Measurements from ENCODE around the gene MAGI2. TPM values are rescaled to one million over a fixed set of nuclear protein-coding genes. Genes with fewer than 3 reads are reported as not detected.

The MAGI2 gene
- total and polyA plus RNA-seq, 8 donors = 1.3 to 4.0 (median 2.0) TPM

- no peak overlapping the region for H3K27ac ChIP-seq
- H3K36me3 ChIP-seq = no peaks in the 10 kb centered on the region
- no peak for FAIRE-seq
- 78 to 93% methylated on average over 2 of the region's 2 CpGs for WGBS, 2 donors
- no peaks in the 10 kb centered on the region for H3K4me1 ChIP-seq
- no peak for DNase-seq
- no peaks in the 10 kb centered on the region for H3K27me3 ChIP-seq
- no peak overlapping the region for H3K4me3 ChIP-seq
- intact Hi-C loops (cut with DNase I) = no loop called here
- ATAC-seq = no peak
- TF ChIP-seq CTCF (IDR thresholded peaks at IDR 0.05) = no peak
- H3K9me3 ChIP-seq = no peaks in the 10 kb centered on the region
Observed at GRCh38 chr7:77975672-77976480, 1477.6 kb downstream of the MAGI2 start.

GRCh38 chr7:77971726-77972125 lies 1481.7 kb downstream of the MAGI2 start:
- ATAC-seq (no peak), DNase-seq (no peak), FAIRE-seq (no peak)
- H3K9me3 ChIP-seq = no peaks in the 10 kb centered on the region
- H3K27me3 ChIP-seq = no peaks in the 10 kb centered on the region
- no peak for TF ChIP-seq CTCF (IDR thresholded peaks at IDR 0.05)
- H3K36me3 ChIP-seq = no peaks in the 10 kb centered on the region
- H3K4me3 ChIP-seq = no peak overlapping the region
- no peaks in the 10 kb centered on the region for H3K4me1 ChIP-seq
- intact Hi-C loops (cut with DNase I) = no loop called here
- no peak overlapping the region for H3K27ac ChIP-seq

- no peak for DNase-seq
- Histone ChIP-seq H3K36me3 (no peaks in the 10 kb centered on the region), H3K4me1 (no peaks in the 10 kb centered on the region), H3K9me3 (no peaks in the 10 kb centered on the region), H3K27me3 (no peaks in the 10 kb centered on the region), H3K4me3 (no peak overlapping the region), H3K27ac (no peak overlapping the region)
- no peak for ATAC-seq
- FAIRE-seq = no peak
- no peak for TF ChIP-seq CTCF (IDR thresholded peaks at IDR 0.05)
- intact Hi-C loops (cut with DNase I) = no loop called here
Observed at GRCh38 chr7:77967429-77967828, 1486.0 kb downstream of the MAGI2 start.

All from pancreas (tissue), 10 donors.